Measurements from ENCODE around the gene DAPK2.

DNA sequence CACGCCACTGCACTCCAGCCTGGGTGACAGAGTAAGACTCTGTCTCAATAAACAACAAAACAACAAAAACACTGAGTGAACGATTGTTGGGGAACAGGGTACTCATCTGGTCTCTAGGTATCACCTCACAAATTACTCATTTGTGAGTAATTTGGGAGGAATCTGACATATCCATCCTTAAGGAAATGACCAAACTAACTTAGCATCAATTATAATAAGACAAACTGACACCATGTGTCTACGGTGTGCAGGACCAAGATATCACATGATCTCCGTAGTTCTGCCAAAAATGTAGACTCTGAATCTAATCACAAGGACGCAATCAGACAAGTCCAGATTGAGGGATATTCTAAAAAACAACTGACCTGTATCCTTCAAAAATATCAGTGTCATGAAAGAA lies 12.0 kb upstream of the DAPK2 start:
- TF ChIP-seq CTCF (IDR thresholded peaks at IDR 0.05; ENCODE audit: low read depth, low read length) (no peak), EZH2phosphoT487 (IDR thresholded peaks at IDR 0.05; ENCODE audit: low read depth) (no peak)

Data from OCI-LY3 (cell line).